ENCODE data around the gene HAPLN3. TPM values are rescaled to one million over a fixed set of nuclear protein-coding genes. Genes with fewer than 3 reads are reported as not detected.

Gene HAPLN3, protein sequence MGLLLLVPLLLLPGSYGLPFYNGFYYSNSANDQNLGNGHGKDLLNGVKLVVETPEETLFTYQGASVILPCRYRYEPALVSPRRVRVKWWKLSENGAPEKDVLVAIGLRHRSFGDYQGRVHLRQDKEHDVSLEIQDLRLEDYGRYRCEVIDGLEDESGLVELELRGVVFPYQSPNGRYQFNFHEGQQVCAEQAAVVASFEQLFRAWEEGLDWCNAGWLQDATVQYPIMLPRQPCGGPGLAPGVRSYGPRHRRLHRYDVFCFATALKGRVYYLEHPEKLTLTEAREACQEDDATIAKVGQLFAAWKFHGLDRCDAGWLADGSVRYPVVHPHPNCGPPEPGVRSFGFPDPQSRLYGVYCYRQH
- total RNA-seq = 10 to 100 TPM in 1 of 2 donors, 1 to 10 TPM in 1; 5.7 to 15.5 TPM
- 10 to 100 TPM in 1 of 2 donors, 1 to 10 TPM in 1; 3.9 to 15.4 TPM for polyA plus RNA-seq
- long read RNA-seq, donor 1, partial matches to known transcripts = 0 of 4 reads
- long read RNA-seq, donor 1, other reads (novel, unspliced or antisense) = 0 of 4 reads
- long read RNA-seq, donor 2, partial matches to known transcripts = 0 of 1 reads
- long read RNA-seq, donor 2, other reads (novel, unspliced or antisense) = 0 of 1 reads
- long read RNA-seq, donor 3, partial matches to known transcripts = 0 of 1 reads
- long read RNA-seq, donor 3, other reads (novel, unspliced or antisense) = 0 of 1 reads
- long read RNA-seq, donor 4 = 0 reads
- long read RNA-seq, donor 5, partial matches to known transcripts = 0 of 2 reads
- long read RNA-seq, donor 5, other reads (novel, unspliced or antisense) = 0 of 2 reads

DNA sequence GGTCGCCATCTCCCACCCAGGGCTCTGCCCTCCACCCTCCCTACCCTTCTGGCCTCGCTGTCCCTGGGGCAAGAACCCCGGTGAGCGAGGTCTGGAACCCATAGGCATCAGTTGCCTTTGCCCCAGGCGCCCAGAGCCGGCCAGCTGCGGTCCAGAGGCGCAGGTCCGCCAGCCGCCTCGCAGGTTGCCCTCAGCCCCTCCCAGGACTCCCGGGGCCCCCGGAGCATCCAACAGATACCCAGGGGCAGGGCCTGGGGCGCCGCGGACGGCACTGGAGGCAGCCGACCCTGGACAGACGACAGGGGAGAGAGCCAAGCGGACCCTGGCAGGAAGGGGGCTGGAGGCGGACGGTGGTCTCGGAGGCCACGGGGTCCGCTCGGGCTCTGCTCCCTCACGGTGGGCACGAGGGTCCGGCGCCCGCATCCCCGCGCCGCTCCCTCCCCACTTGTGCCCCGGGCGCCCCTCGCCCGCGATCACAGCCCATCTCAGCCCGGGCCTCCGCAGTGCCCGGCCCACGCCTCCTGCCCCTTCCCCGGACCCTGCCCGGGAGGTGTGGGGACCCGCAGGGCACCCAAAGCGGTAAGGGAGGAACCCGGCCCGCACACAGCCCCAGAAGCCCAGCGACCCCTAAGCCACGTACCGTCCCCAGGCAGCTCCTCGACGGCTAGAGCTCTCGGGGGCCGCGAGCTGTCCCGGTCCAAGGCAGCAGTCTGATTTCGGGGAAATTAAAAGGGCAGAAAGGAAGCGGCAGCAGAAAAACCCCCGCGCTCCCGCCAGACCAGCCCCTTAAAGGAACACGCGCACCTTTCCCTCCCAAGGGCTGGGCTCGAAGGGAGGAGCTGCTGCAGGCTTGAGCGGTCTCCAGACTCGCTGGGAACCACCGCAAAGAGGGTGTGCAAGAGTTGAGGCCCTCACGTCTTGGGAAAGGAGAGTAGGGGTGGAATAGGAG, at the start of gene HAPLN3:
TSS of gene HAPLN3 (minus strand) at position 726 of the 949 bp plus-strand sequence. CDS start 8,246 bp downstream, outside the sequence.
- DNase-seq = peak; percentile 17 to 28 (median 21)

DNA sequence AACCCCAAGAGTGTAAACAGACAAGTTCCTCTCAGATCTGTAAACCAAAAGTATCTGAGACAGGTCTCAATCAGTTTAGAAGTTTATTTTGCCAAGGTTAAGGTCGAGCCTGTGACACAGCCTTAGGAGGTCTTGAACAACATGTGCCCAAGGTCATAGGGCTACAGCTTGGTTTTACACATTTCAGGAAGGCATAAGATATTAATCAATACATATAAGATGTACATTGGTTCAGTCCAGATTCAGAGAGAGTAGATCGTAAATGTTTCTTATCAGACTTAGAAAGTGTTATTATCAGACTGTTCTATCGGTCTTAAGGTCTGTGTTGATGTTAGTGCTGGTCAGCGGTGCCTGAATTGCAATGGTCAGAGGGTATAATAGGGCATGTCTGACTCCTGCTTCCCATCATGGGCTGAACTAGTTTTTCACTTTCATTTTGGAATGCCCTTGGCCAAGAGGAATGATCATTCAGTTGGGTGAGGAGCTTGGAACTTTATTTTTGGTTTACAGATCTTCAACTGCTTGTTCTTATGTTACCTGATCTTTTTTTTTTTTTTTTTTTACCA, 44.8 kb upstream of the HAPLN3 start:
- Histone ChIP-seq H3K27ac (ENCODE audit: low read depth in 1 of 2, low read length in 1 of 2) (no peak overlapping the region), H3K9ac (ENCODE audit: insufficient read depth in 1 of 2, low read length in 2 of 2) (no peak overlapping the region), H3K27me3 (ENCODE audit: control insufficient read depth in 3 of 3, insufficient read depth in 3 of 3, low read length in 2 of 3) (no peaks in the 10 kb centered on the region), H3K4me3 (no peak overlapping the region), H3K9me3 (ENCODE audit: control insufficient read depth in 4 of 4, insufficient read depth in 3 of 4, low read length in 3 of 4) (no peaks in the 10 kb centered on the region), H3K36me3 (ENCODE audit: control insufficient read depth in 4 of 4, insufficient read depth in 4 of 4, low read length in 4 of 4) (no peaks in the 10 kb centered on the region), H3K4me1 (ENCODE audit: control insufficient read depth in 5 of 5, insufficient read depth in 5 of 5, low read length in 5 of 5) (no peaks in the 10 kb centered on the region)
- TF ChIP-seq, protein P1, sequence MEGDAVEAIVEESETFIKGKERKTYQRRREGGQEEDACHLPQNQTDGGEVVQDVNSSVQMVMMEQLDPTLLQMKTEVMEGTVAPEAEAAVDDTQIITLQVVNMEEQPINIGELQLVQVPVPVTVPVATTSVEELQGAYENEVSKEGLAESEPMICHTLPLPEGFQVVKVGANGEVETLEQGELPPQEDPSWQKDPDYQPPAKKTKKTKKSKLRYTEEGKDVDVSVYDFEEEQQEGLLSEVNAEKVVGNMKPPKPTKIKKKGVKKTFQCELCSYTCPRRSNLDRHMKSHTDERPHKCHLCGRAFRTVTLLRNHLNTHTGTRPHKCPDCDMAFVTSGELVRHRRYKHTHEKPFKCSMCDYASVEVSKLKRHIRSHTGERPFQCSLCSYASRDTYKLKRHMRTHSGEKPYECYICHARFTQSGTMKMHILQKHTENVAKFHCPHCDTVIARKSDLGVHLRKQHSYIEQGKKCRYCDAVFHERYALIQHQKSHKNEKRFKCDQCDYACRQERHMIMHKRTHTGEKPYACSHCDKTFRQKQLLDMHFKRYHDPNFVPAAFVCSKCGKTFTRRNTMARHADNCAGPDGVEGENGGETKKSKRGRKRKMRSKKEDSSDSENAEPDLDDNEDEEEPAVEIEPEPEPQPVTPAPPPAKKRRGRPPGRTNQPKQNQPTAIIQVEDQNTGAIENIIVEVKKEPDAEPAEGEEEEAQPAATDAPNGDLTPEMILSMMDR (IDR thresholded peaks at IDR 0.05; ENCODE audit: control extremely low read depth, extremely low read depth) = no peak
- ATAC-seq (ENCODE audit: insufficient read depth, low FRiP score) (no peak), DNase-seq (no peak)
- WGBS, 2 donors = 86 to 87% methylated on average over 4 of the region's 4 CpGs

More for the DNA sequence above, at the start of gene HAPLN3:
- H3K4me1 ChIP-seq (ENCODE audit: control insufficient read depth in 5 of 5, insufficient read depth in 5 of 5, low read length in 5 of 5) = peaks cover 3 to 24% (median 14%) of the 10 kb centered on the region in 5 donors
- ATAC-seq (ENCODE audit: insufficient read depth, low FRiP score) = peak; percentile 17
- peak within 1 kb of the TSS; percentile 50 for H3K4me3 ChIP-seq
- TF ChIP-seq, protein P1 (IDR thresholded peaks at IDR 0.05; ENCODE audit: control extremely low read depth, extremely low read depth) = no peak
- peaks cover 0 to 2% (median 0%) of the 10 kb centered on the region in 4 donors for H3K9me3 ChIP-seq (ENCODE audit: control insufficient read depth in 4 of 4, insufficient read depth in 3 of 4, low read length in 3 of 4)
- H3K9ac ChIP-seq (ENCODE audit: insufficient read depth in 1 of 2, low read length in 2 of 2) = no peak within 1 kb of the TSS
- peaks cover 0 to 13% (median 11%) of the 10 kb centered on the region in 3 donors for H3K27me3 ChIP-seq (ENCODE audit: control insufficient read depth in 3 of 3, insufficient read depth in 3 of 3, low read length in 2 of 3)
- H3K36me3 ChIP-seq (ENCODE audit: control insufficient read depth in 4 of 4, insufficient read depth in 4 of 4, low read length in 4 of 4) = peaks cover 0 to 7% (median 0%) of the 10 kb centered on the region in 4 donors
- 1 to 2% methylated on average over 54 to 70 of the region's 70 CpGs for WGBS, 2 donors
- no peak within 1 kb of the TSS for H3K27ac ChIP-seq (ENCODE audit: low read depth in 1 of 2, low read length in 1 of 2)

DNA sequence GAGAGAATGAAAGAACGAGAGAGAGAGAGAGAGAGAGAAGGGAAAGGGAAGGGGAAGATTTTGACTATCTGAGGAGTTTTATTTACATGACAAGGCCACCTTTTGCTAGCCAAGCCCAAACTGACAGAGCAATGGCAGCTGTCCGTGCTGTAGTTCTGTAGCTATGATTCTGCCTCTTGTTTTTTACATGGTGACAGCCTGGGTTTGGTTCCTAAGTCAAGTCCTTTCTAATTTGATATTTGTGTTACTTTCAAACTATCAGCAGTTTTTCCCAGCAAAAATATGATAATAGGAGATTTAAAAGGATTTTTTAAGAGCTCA, 44.1 kb upstream of the HAPLN3 start:
- 86 to 90% methylated on average over 2 of the region's 2 CpGs for WGBS, 2 donors

More for the DNA sequence above, 44.1 kb upstream of the HAPLN3 start:
- no peak overlapping the region for H3K4me3 ChIP-seq
- no peaks in the 10 kb centered on the region for H3K9me3 ChIP-seq (ENCODE audit: control insufficient read depth in 4 of 4, insufficient read depth in 3 of 4, low read length in 3 of 4)
- DNase-seq = no peak
- H3K36me3 ChIP-seq (ENCODE audit: control insufficient read depth in 4 of 4, insufficient read depth in 4 of 4, low read length in 4 of 4) = no peaks in the 10 kb centered on the region
- no peak for ATAC-seq (ENCODE audit: insufficient read depth, low FRiP score)
- TF ChIP-seq, protein P1 (IDR thresholded peaks at IDR 0.05; ENCODE audit: control extremely low read depth, extremely low read depth) = no peak
- H3K27me3 ChIP-seq (ENCODE audit: control insufficient read depth in 3 of 3, insufficient read depth in 3 of 3, low read length in 2 of 3) = no peaks in the 10 kb centered on the region
- H3K9ac ChIP-seq (ENCODE audit: insufficient read depth in 1 of 2, low read length in 2 of 2) = no peak overlapping the region
- no peak overlapping the region for H3K27ac ChIP-seq (ENCODE audit: low read depth in 1 of 2, low read length in 1 of 2)
- H3K4me1 ChIP-seq (ENCODE audit: control insufficient read depth in 5 of 5, insufficient read depth in 5 of 5, low read length in 5 of 5) = no peaks in the 10 kb centered on the region
